ENCODE measurements around the gene ATP2A2. TPM values are rescaled to one million over a fixed set of nuclear protein-coding genes. Genes with fewer than 3 reads are reported as not detected.
A peak's percentile ranks its signal among the peaks of the same experiment; 100 is the strongest.
"Not testable (repeated sequence)": the region's sequence is repeated elsewhere in the genome, so short reads cannot be mapped to it uniquely, and the experiment has no call there.

Gene ATP2A2
- polyA plus RNA-seq, 3 donors from 2014 or later = 2.0 to 8.0 (median 2.5) TPM

GRCh38 chr12:110330124-110330523 lies 49.1 kb downstream of the ATP2A2 start:
- H3K27me3 Mint-ChIP-seq (ENCODE audit: low read depth in 3 of 3) = peaks cover 0 to 4% (median 0%) of the 10 kb centered on the region in 3 donors
- H3K27ac Mint-ChIP-seq = peak overlapping the region in 2 of 6 donors; percentile 15 to 17
- no peaks in the 10 kb centered on the region for H3K9me3 Mint-ChIP-seq
- peaks cover 6 to 43% (median 42%) of the 10 kb centered on the region in 3 donors for H3K36me3 Mint-ChIP-seq
- peaks cover 12 to 40% of the 10 kb centered on the region in 2 donors for H3K4me1 Mint-ChIP-seq
- H3K4me3 Mint-ChIP-seq = no peak overlapping the region
- DNase-seq = no peak

GRCh38 chr12:110330544-110330943 lies 49.5 kb downstream of the ATP2A2 start:
- Mint-ChIP-seq H3K36me3 (peaks cover 6 to 46% (median 42%) of the 10 kb centered on the region in 3 donors), H3K4me3 (no peak overlapping the region), H3K9me3 (no peaks in the 10 kb centered on the region), H3K27ac (no peak overlapping the region), H3K27me3 (ENCODE audit: low read depth in 3 of 3) (peaks cover 0 to 4% (median 0%) of the 10 kb centered on the region in 3 donors), H3K4me1 (peaks cover 12 to 40% of the 10 kb centered on the region in 2 donors)
- DNase-seq = no peak

DNA sequence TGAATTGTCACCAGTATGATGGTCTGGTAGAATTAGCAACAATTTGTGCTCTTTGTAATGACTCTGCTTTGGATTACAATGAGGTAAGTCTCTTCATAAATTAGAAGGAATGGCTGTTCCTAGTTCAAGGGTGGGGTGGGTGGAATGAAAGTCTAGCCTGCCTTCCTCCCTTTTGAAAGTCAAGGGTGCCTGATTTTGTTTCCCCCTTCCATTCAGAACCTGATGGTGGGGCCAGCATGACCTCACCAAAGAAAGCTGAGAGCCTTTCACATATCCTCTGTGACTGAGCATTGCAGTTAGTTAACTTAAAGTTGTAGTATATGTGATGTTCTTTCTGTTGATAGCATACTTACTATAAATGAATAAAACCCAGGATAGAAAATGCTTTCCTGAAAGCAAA lies 52.2 kb downstream of the ATP2A2 start:
- DNase-seq = no peak
- Mint-ChIP-seq H3K27ac (no peak overlapping the region), H3K36me3 (peaks cover 7 to 42% (median 34%) of the 10 kb centered on the region in 3 donors), H3K27me3 (ENCODE audit: low read depth in 3 of 3) (peaks cover 0 to 1% (median 0%) of the 10 kb centered on the region in 3 donors), H3K4me3 (no peak overlapping the region), H3K9me3 (no peaks in the 10 kb centered on the region), H3K4me1 (peaks cover 12 to 33% of the 10 kb centered on the region in 2 donors)

DNA sequence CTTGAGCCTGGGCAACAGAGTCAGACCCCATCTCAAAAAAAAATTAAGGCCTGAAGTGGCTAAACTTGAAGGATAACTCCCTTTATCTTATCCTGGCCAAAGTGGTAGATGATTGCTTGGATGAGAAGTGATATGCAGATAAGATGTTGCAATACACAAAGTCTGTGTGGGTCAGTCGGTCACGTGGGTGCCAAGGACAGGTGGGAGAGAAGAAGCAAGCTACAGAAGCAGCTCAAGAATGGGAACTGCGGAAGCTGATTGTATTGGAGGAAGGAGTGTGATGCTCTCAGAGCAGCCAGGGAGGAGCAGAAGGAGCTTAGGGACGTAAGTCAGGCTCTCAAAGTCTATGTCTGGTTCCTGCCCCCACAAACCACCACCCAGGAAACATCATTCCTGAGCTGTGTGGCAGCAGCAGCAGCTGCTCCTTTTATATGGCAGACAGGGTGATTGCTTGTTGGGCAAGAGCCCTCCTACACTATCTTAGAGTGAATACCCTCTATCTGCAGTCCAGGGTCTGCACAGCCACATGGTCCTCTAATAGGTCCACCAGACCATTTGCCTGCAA lies 54.5 kb downstream of the ATP2A2 start:
- Mint-ChIP-seq H3K36me3 (peaks cover 14 to 51% (median 39%) of the 10 kb centered on the region in 3 donors), H3K27ac (peak overlapping the region in 1 of 6 donors; percentile 72), H3K27me3 (ENCODE audit: low read depth in 3 of 3) (peaks cover 0 to 1% (median 0%) of the 10 kb centered on the region in 3 donors), H3K9me3 (no peaks in the 10 kb centered on the region), H3K4me3 (no peak overlapping the region), H3K4me1 (peaks cover 6 to 18% of the 10 kb centered on the region in 2 donors)
- DNase-seq = no peak

DNA sequence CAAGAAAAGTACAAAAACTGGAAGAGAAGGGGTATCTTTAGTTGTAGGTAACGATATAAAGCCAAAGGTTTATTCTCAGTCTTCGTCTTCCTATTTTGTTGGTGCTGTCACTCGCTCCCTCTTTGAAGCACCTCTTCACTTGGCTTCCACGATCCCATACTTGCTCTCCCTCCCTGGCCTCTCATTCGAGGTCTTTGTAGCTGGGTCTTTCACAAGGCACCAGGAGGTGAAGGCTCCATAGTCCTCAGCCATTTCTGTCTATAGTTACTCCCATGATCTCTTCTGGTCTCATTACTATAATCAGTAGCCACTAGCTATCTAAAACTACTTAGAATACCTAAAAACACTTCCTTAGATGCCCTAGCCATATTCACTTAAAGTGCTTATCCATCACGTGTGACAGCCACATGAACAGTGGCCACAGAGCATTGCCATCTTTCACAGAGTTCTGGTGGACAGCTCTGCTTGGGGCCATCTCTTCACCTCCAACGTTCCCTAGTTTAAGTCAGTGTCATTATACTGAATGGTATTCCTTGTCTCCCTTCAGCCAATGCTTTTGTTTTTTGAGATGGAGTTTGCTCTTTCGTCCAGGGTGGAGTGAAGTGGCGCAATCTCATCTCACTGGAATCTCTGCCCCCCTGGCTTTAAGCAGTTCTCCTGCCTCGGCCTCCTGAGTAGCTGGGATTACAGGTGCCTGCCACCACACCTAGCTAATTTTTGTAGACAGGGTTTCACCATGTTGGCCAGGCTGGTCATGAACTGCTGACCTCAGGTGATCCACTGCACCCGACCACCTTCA lies 57.1 kb downstream of the ATP2A2 start:
- H3K36me3 Mint-ChIP-seq = peaks cover 17 to 64% (median 37%) of the 10 kb centered on the region in 3 donors
- H3K4me3 Mint-ChIP-seq = no peak overlapping the region
- peaks cover 0 to 2% (median 0%) of the 10 kb centered on the region in 3 donors for H3K27me3 Mint-ChIP-seq (ENCODE audit: low read depth in 3 of 3)
- H3K4me1 Mint-ChIP-seq = peaks cover 0 to 2% of the 10 kb centered on the region in 2 donors
- no peak for DNase-seq
- H3K9me3 Mint-ChIP-seq = no peaks in the 10 kb centered on the region
- H3K27ac Mint-ChIP-seq = peak overlapping the region in 3 of 6 donors; percentile 9 to 33 (median 13)

DNA sequence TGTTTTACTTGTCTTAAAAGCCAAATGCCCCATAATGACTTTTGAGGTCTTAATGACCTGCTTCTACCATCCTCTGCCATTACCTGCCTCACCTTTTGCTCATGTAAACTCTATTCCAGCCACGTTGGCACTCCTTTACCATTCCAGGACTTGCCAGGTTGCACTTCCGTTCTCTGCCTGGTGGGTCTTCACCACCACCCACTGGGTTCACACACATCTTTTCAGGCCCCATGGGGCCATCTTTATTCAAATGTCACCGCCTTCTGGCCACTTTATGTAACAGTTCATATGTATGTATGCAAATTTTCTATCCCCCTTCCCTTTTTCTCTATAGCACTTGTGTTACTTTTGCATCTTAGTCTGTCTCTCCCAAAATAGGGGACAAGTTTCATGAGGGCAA lies 57.7 kb downstream of the ATP2A2 start:
- Mint-ChIP-seq H3K9me3 (no peaks in the 10 kb centered on the region), H3K4me3 (no peak overlapping the region), H3K36me3 (peaks cover 17 to 71% (median 40%) of the 10 kb centered on the region in 3 donors), H3K4me1 (peaks cover 0 to 2% of the 10 kb centered on the region in 2 donors), H3K27ac (peak overlapping the region in 3 of 6 donors; percentile 3 to 88 (median 45)), H3K27me3 (ENCODE audit: low read depth in 3 of 3) (peaks cover 0 to 2% (median 0%) of the 10 kb centered on the region in 3 donors)
- no peak for DNase-seq

- Mint-ChIP-seq H3K27me3 (ENCODE audit: low read depth in 3 of 3) (peaks cover 0 to 2% (median 0%) of the 10 kb centered on the region in 3 donors), H3K27ac (peak overlapping the region in 3 of 6 donors; percentile 36 to 88 (median 45)), H3K36me3 (peaks cover 22 to 72% (median 42%) of the 10 kb centered on the region in 3 donors), H3K4me3 (no peak overlapping the region), H3K9me3 (no peaks in the 10 kb centered on the region), H3K4me1 (no peaks in the 10 kb centered on the region)
- DNase-seq = no peak
These were observed 58.3 kb downstream of the ATP2A2 start for GRCh38 chr12:110339184-110339952.

DNA sequence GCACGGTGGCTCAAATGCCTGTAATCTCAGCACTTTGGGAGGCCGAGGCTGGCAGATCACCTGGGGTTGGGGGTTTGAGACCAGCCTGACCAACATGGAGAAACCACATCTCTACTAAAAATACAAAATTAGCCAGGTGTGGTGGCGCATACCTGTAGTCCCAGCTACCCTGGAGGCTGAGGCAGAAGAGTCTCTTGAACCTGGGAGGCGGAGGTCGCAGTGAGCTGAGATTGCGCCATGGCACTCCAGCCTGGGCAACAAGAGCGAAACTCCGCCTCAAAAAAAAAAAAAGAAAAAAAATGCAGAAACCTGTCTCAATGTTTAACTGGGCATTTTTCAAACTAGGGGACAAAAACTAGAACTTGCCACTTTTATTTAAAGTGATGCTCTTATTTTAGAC lies 59.2 kb downstream of the ATP2A2 start:
- not testable (repeated sequence) for H3K4me3 Mint-ChIP-seq; H3K9me3 Mint-ChIP-seq; DNase-seq; H3K4me1 Mint-ChIP-seq; H3K27me3 Mint-ChIP-seq (ENCODE audit: low read depth in 3 of 3); H3K27ac Mint-ChIP-seq
- H3K36me3 Mint-ChIP-seq = peaks cover 22 to 80% (median 42%) of the 10 kb centered on the region in 3 donors

DNA sequence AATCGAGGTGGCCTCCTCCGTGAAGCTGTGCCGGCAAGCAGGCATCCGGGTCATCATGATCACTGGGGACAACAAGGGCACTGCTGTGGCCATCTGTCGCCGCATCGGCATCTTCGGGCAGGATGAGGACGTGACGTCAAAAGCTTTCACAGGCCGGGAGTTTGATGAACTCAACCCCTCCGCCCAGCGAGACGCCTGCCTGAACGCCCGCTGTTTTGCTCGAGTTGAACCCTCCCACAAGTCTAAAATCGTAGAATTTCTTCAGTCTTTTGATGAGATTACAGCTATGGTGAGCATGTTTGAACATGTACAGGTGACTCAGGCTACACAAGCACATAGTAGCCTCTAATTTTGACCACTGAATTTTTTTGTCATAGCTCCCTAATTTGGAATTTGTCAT lies 59.7 kb downstream of the ATP2A2 start:
- H3K4me3 Mint-ChIP-seq = no peak overlapping the region
- H3K9me3 Mint-ChIP-seq = no peaks in the 10 kb centered on the region
- H3K36me3 Mint-ChIP-seq = peaks cover 22 to 77% (median 42%) of the 10 kb centered on the region in 3 donors
- no peaks in the 10 kb centered on the region for H3K4me1 Mint-ChIP-seq
- DNase-seq = no peak
- peak overlapping the region in 1 of 6 donors; percentile 6 for H3K27ac Mint-ChIP-seq
- peaks cover 0 to 2% (median 0%) of the 10 kb centered on the region in 3 donors for H3K27me3 Mint-ChIP-seq (ENCODE audit: low read depth in 3 of 3)

DNA sequence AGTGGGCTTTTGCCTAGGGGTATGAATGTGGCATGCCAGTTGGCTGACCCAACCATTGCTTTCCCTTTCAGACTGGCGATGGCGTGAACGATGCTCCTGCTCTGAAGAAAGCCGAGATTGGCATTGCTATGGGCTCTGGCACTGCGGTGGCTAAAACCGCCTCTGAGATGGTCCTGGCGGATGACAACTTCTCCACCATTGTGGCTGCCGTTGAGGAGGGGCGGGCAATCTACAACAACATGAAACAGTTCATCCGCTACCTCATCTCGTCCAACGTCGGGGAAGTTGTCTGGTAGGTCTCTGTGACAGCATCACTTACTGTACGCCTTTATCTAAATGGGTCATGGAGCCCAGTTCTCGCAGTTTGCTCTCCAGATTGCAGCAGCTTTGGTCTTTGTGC lies 61.1 kb downstream of the ATP2A2 start:
- Mint-ChIP-seq H3K27ac (no peak overlapping the region), H3K36me3 (peaks cover 29 to 80% (median 49%) of the 10 kb centered on the region in 3 donors), H3K4me1 (no peaks in the 10 kb centered on the region), H3K4me3 (no peak overlapping the region), H3K9me3 (no peaks in the 10 kb centered on the region), H3K27me3 (ENCODE audit: low read depth in 3 of 3) (peaks cover 0 to 2% (median 0%) of the 10 kb centered on the region in 3 donors)
- DNase-seq = no peak

DNA sequence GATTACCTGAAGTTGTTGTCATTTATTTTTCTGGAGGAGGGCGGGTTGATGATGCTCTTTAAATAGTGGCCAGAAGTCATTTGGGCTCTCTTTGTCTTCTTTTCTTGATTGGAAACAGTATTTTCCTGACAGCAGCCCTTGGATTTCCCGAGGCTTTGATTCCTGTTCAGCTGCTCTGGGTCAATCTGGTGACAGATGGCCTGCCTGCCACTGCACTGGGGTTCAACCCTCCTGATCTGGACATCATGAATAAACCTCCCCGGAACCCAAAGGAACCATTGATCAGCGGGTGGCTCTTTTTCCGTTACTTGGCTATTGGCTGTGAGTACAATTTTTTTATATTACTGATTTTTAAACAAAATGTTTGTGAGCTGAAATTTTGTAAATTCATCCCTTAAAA lies 62.1 kb downstream of the ATP2A2 start:
- Mint-ChIP-seq H3K4me3 (no peak overlapping the region), H3K36me3 (peaks cover 34 to 84% (median 49%) of the 10 kb centered on the region in 3 donors), H3K4me1 (no peaks in the 10 kb centered on the region), H3K27ac (no peak overlapping the region), H3K9me3 (no peaks in the 10 kb centered on the region), H3K27me3 (ENCODE audit: low read depth in 3 of 3) (peaks cover 0 to 2% (median 0%) of the 10 kb centered on the region in 3 donors)
- DNase-seq = no peak

- no peak for DNase-seq
- H3K36me3 Mint-ChIP-seq = peaks cover 30 to 78% (median 43%) of the 10 kb centered on the region in 3 donors
- no peaks in the 10 kb centered on the region for H3K4me1 Mint-ChIP-seq
- H3K27ac Mint-ChIP-seq = peak overlapping the region in 2 of 6 donors; percentile 46 to 55
- no peaks in the 10 kb centered on the region for H3K9me3 Mint-ChIP-seq
- H3K4me3 Mint-ChIP-seq = no peak overlapping the region
- peaks cover 0 to 2% (median 0%) of the 10 kb centered on the region in 3 donors for H3K27me3 Mint-ChIP-seq (ENCODE audit: low read depth in 3 of 3)
These were observed 62.9 kb downstream of the ATP2A2 start for GRCh38 chr12:110343736-110344555.

DNA sequence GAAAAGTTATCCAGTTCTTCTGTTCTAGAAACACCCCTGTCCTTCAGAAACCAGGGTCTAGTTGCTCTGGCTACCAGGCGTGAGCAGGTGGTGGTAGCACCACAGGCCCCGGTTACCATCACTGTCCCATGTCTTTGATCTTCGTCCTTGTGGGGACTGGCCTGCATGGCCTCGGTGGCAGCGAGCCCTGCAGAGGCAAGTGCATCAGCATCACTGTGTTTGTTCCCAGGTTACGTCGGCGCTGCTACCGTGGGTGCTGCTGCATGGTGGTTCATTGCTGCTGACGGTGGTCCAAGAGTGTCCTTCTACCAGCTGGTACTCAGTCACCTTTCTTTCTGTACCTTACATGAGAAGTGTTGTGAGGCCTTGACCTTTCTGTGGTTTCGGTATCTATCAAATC lies 63.6 kb downstream of the ATP2A2 start:
- Mint-ChIP-seq H3K36me3 (peaks cover 25 to 71% (median 38%) of the 10 kb centered on the region in 3 donors), H3K4me3 (no peak overlapping the region), H3K4me1 (peaks cover 6 to 7% of the 10 kb centered on the region in 2 donors), H3K27ac (no peak overlapping the region), H3K27me3 (ENCODE audit: low read depth in 3 of 3) (peaks cover 0 to 2% (median 2%) of the 10 kb centered on the region in 3 donors), H3K9me3 (no peaks in the 10 kb centered on the region)
- DNase-seq = no peak
